Measurements from ENCODE around the gene PKD1L1.

PKD1L1 gene

GRCh38 chr7:47735431-47736345, 212.6 kb downstream of the PKD1L1 start:
- Mint-ChIP-seq H3K27me3 (peaks cover 5% of the 10 kb centered on the region), H3K36me3 (no peaks in the 10 kb centered on the region), H3K4me3 (no peak overlapping the region), H3K27ac (no peak overlapping the region), H3K4me1 (no peaks in the 10 kb centered on the region), H3K9me3 (no peaks in the 10 kb centered on the region)
- CTCF ChIA-PET, result interaction anchor here (1.1 kb wide), 1 partner anchor 10 kb away, joined by 3 read pairs; no protein-coding TSS in a partner anchor
- no peak for DNase-seq

GRCh38 chr7:47734949-47735291, 213.3 kb downstream of the PKD1L1 start:
- Mint-ChIP-seq H3K4me3 (no peak overlapping the region), H3K27ac (no peak overlapping the region), H3K36me3 (no peaks in the 10 kb centered on the region), H3K4me1 (no peaks in the 10 kb centered on the region), H3K27me3 (peaks cover 5% of the 10 kb centered on the region), H3K9me3 (no peaks in the 10 kb centered on the region)
- CTCF ChIA-PET, result interaction anchor here (1.1 kb wide), 1 partner anchor 10 kb away, joined by 3 read pairs; no protein-coding TSS in a partner anchor
- DNase-seq, result no peak

GRCh38 chr7:47734287-47734948, 213.8 kb downstream of the PKD1L1 start:
- Mint-ChIP-seq H3K27ac (no peak overlapping the region), H3K27me3 (peaks cover 5% of the 10 kb centered on the region), H3K4me3 (no peak overlapping the region), H3K36me3 (no peaks in the 10 kb centered on the region), H3K4me1 (no peaks in the 10 kb centered on the region), H3K9me3 (no peaks in the 10 kb centered on the region)
- CTCF ChIA-PET, result interaction anchor here (1.1 kb wide), 1 partner anchor 11 kb away, joined by 3 read pairs; no protein-coding TSS in a partner anchor
- DNase-seq, result no peak

GRCh38 chr7:47730142-47730541, 218.1 kb downstream of the PKD1L1 start:
- Mint-ChIP-seq H3K36me3 (no peaks in the 10 kb centered on the region), H3K27ac (no peak overlapping the region), H3K9me3 (no peaks in the 10 kb centered on the region), H3K4me1 (no peaks in the 10 kb centered on the region), H3K4me3 (no peak overlapping the region), H3K27me3 (peaks cover 5% of the 10 kb centered on the region)
- CTCF ChIA-PET, result no interaction called here
- no peak for DNase-seq

GRCh38 chr7:47726047-47726726, 222.1 kb downstream of the PKD1L1 start:
- Mint-ChIP-seq H3K4me3 (no peak overlapping the region), H3K27me3 (no peaks in the 10 kb centered on the region), H3K4me1 (no peaks in the 10 kb centered on the region), H3K9me3 (no peaks in the 10 kb centered on the region), H3K36me3 (no peaks in the 10 kb centered on the region), H3K27ac (no peak overlapping the region)
- CTCF ChIA-PET, result no interaction called here
- DNase-seq, result no peak

GRCh38 chr7:47725031-47725780, 223.1 kb downstream of the PKD1L1 start:
- H3K4me3 Mint-ChIP-seq, result no peak overlapping the region
- DNase-seq, result no peak
- H3K27me3 Mint-ChIP-seq, result no peaks in the 10 kb centered on the region
- no peaks in the 10 kb centered on the region for H3K4me1 Mint-ChIP-seq
- CTCF ChIA-PET, result no interaction called here
- H3K36me3 Mint-ChIP-seq, result no peaks in the 10 kb centered on the region
- no peaks in the 10 kb centered on the region for H3K9me3 Mint-ChIP-seq
- no peak overlapping the region for H3K27ac Mint-ChIP-seq

Data from activated naive CD4-positive, alpha-beta T cell treated with anti-CD3 and anti-CD28 coated beads, Interleukin-2, amount 10 ng/mL, durations not matched to agents 7 days and 5 days (primary cell).